Retinal pigment epithelial cell (primary cell): Measurements from ENCODE around the gene FAF1.
A peak's percentile ranks its signal among the peaks of the same experiment; 100 is the strongest.

ENCODE experiments used
- DNase-seq: peaks from one replicate; pipeline ENCODE4 v3.0.0-alpha.2; 2010; ENCODE audit warnings: low read depth
- H3K4me3 ChIP-seq: 2 replicates; pipeline ENCODE4 v1.5.1; 2011; ENCODE audit warnings: mild to moderate bottlenecking, low read length, control low read depth, moderate library complexity
- TF ChIP-seq, protein P1 (sequence below): conservative IDR thresholded peaks from 2 replicates; pipeline ENCODE4 v1.5.1; 2011; ENCODE audit warnings: low read depth, low read length, control low read depth, inconsistent platforms

Gene FAF1

GRCh38 chr1:50418600-50419109 is 541.4 kb downstream of the FAF1 start:
- peak overlapping the region; percentile 14 for H3K4me3 ChIP-seq
- TF ChIP-seq, protein P1, sequence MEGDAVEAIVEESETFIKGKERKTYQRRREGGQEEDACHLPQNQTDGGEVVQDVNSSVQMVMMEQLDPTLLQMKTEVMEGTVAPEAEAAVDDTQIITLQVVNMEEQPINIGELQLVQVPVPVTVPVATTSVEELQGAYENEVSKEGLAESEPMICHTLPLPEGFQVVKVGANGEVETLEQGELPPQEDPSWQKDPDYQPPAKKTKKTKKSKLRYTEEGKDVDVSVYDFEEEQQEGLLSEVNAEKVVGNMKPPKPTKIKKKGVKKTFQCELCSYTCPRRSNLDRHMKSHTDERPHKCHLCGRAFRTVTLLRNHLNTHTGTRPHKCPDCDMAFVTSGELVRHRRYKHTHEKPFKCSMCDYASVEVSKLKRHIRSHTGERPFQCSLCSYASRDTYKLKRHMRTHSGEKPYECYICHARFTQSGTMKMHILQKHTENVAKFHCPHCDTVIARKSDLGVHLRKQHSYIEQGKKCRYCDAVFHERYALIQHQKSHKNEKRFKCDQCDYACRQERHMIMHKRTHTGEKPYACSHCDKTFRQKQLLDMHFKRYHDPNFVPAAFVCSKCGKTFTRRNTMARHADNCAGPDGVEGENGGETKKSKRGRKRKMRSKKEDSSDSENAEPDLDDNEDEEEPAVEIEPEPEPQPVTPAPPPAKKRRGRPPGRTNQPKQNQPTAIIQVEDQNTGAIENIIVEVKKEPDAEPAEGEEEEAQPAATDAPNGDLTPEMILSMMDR = no peak
- no peak for DNase-seq

GRCh38 chr1:50417946-50418599 is 542.0 kb downstream of the FAF1 start:
- no peak for DNase-seq
- TF ChIP-seq, protein P1 = no peak
- no peak overlapping the region for H3K4me3 ChIP-seq

- no peak overlapping the region for H3K4me3 ChIP-seq
- no peak for DNase-seq
- TF ChIP-seq, protein P1 = no peak
These were observed 542.6 kb downstream of the FAF1 start for GRCh38 chr1:50417507-50417906.

- TF ChIP-seq, protein P1 = no peak
- DNase-seq = no peak
- no peak overlapping the region for H3K4me3 ChIP-seq
These were observed 543.3 kb downstream of the FAF1 start for GRCh38 chr1:50416553-50417453.

- H3K4me3 ChIP-seq = no peak overlapping the region
- TF ChIP-seq, protein P1 = no peak
- no peak for DNase-seq
These were observed 543.9 kb downstream of the FAF1 start for GRCh38 chr1:50416150-50416527.

DNA sequence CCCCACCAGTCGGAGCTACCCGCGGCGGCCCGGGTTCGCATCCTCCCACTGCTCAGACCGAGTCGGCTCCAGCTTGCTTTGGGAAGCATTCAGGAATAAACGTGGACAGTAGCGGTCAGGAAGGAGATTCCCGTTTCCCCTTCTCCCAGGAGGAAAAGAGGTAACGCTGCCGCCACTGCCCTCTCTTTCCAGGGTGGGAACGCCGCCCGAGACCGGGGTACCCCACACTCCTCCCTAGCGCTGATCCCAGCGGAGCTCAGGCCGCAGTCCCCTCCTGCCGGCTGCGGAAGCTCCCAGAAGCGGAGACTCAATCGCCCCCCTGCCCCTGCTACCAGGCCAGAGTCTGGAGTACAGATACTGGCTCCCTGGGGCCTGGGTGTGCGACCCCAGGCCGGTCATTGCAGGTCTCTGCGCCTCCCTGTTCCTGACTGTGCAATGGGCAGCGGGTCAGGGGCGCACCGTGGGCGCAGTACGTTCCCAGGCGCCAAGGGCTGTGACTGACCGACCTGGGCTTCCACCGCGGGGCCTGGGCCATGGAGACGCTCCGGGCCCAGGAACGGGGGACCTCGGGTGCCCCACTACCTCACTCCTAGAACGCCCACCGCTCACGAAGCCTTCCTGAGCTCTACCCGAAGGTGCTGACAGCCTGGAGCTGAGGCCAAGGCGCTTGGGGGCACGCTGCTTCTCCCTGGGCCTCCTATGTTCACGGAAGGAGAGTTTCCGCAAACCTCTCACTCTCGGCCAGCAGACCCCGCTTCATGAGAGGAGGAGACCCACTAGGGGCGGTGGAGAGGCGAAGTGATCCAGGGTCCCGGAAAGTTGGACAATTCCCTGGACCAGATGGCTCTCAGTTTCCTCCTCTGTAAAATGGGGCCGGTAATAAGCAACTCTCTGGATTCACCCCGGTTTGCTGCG is 544.6 kb downstream of the FAF1 start:
- H3K4me3 ChIP-seq = no peak overlapping the region
- TF ChIP-seq, protein P1 = no peak
- DNase-seq = no peak
